Activated CD8-positive, alpha-beta memory T cell treated with anti-CD3 and anti-CD28 coated beads for 4 hours (primary cell): ENCODE measurements around the gene SIRPG.
"Not testable (repeated sequence)": the region's sequence is repeated elsewhere in the genome, so short reads cannot be mapped to it uniquely, and the experiment has no call there.

ENCODE experiments used
- DNase-seq, 2 donors: peaks; one replicate each; pipeline ENCODE4 v3.0.0-alpha.2; 2020; ENCODE audit warnings: low read depth in 2 of 2

SIRPG gene

GRCh38 chr20:1657556-1658334 lies at the start of gene SIRPG:
Gene SIRPG, minus strand, starts transcription at chr20:1657779. Its CDS starts 65 bp downstream, at chr20:1657714.
- no peak for DNase-seq

- DNase-seq = not testable (repeated sequence)
Measured at GRCh38 chr20:1706887-1707286, 49.3 kb upstream of the SIRPG start.

- DNase-seq = no peak
Measured at GRCh38 chr20:1706079-1706478, 48.5 kb upstream of the SIRPG start.

- DNase-seq = no peak
Measured at GRCh38 chr20:1702855-1703254, 45.3 kb upstream of the SIRPG start.

GRCh38 chr20:1702328-1702727 lies 44.7 kb upstream of the SIRPG start:
- no peak for DNase-seq

- DNase-seq = no peak
Measured at GRCh38 chr20:1700990-1701389, 43.4 kb upstream of the SIRPG start.

GRCh38 chr20:1697592-1697991 lies 40.0 kb upstream of the SIRPG start:
- DNase-seq = no peak

GRCh38 chr20:1696521-1697209 lies 39.1 kb upstream of the SIRPG start:
- DNase-seq = no peak

GRCh38 chr20:1694672-1695071 lies 37.1 kb upstream of the SIRPG start:
- DNase-seq = no peak

- no peak for DNase-seq
Measured at GRCh38 chr20:1693427-1693826, 35.8 kb upstream of the SIRPG start.

- no peak for DNase-seq
Measured at GRCh38 chr20:1689721-1690120, 32.1 kb upstream of the SIRPG start.

GRCh38 chr20:1688886-1689538 lies 31.4 kb upstream of the SIRPG start:
- no peak for DNase-seq

- no peak for DNase-seq
Measured at GRCh38 chr20:1687053-1687452, 29.5 kb upstream of the SIRPG start.

GRCh38 chr20:1686151-1686748 lies 28.7 kb upstream of the SIRPG start:
- DNase-seq = no peak

- no peak for DNase-seq
Measured at GRCh38 chr20:1685304-1686052, 27.9 kb upstream of the SIRPG start.

- no peak for DNase-seq
Measured at GRCh38 chr20:1684872-1685271, 27.3 kb upstream of the SIRPG start.

- DNase-seq = no peak
Measured at GRCh38 chr20:1676650-1677049, 19.1 kb upstream of the SIRPG start.

- DNase-seq = no peak
Measured at GRCh38 chr20:1674990-1675780, 17.6 kb upstream of the SIRPG start.

- no peak for DNase-seq
Measured at GRCh38 chr20:1674361-1674760, 16.8 kb upstream of the SIRPG start.

GRCh38 chr20:1673424-1673823 lies 15.8 kb upstream of the SIRPG start:
- no peak for DNase-seq

- DNase-seq = no peak
Measured at GRCh38 chr20:1672728-1673127, 15.1 kb upstream of the SIRPG start.
